ENCODE results near the gene ST8SIA5. TPM values are rescaled to one million over a fixed set of nuclear protein-coding genes. Genes with fewer than 3 reads are reported as not detected.

The ST8SIA5 gene
- total and polyA plus RNA-seq, 2 of the 13 experiments (the other 11 are each of a cell fraction or from before 2014, with no cell fraction given), result 0.07 to 0.20 TPM

DNA sequence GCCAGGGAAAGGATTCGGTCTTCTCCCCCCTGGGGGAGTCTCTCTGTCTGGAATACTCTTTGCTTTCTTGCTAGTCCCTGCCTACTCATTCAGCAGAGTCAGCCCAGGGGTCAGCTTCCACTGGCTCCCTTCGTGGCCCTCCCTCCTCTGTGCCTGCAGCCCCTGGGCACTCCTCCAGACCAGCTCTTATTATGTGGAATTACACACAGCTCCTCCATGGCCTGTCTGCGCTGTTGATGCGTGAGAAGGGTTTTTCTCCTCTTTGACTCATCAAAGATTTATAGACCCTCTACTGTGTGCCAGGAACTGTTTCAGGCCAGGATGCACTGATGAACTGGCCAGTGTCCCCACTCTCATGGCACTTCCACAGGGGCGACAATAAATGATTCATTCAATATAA, 44.4 kb downstream of the ST8SIA5 start (continued):
- no peak for TF ChIP-seq ZNF337 (CRISPR knock-in tag; IDR thresholded peaks at IDR 0.05; ENCODE audit: borderline replicate concordance, low read depth)
- no peak for TF ChIP-seq ZNF225 (CRISPR knock-in tag; IDR thresholded peaks at IDR 0.05)

DNA sequence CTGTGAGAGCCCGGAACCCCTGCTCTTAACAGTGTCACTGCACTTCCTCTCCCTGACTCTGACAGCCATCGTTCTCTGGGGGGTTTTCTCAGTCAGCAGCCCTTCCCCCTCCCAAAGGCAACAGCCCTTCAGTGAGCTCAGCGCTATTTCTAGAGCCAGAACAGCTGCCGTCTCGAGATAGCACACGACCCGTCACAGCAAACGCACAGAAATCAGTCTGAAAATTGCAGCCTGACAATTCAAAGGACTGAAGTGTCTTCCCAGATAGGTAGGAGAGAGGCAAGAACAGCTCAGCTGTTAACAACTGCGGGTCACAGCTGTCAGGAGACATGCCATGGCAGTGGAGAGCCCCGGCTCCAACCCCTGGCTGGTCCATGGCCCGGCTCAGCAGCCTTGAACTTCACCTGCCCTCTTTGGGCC, 45.4 kb downstream of the ST8SIA5 start:
- Histone ChIP-seq H3K27ac (ENCODE audit: extremely low read length, insufficient read depth, low read length) (no peak overlapping the region), H3K9ac (ENCODE audit: insufficient read depth, low read depth, low read length) (no peak overlapping the region), H3K4me1 (ENCODE audit: insufficient read depth, low read length) (peaks cover 8% of the 10 kb centered on the region; the same call in 1 of the 2 replicates), H3K27me3 (ENCODE audit: control insufficient read depth in 1 of 2, insufficient read depth in 2 of 2, low read length in 2 of 2) (peaks cover 0 to 20% of the 10 kb centered on the region in 2 experiments; a peak in 3 of 5 replicates), H3K4me3 (replicated peaks in 1 of 3; ENCODE audit: insufficient read depth in 1 of 3, low read depth in 2 of 3, low read length in 3 of 3) (no peak overlapping the region), H3K36me3 (replicated peaks in 1 of 2; ENCODE audit: control insufficient read depth in 1 of 2, insufficient read depth in 2 of 2, low read length in 2 of 2) (no peaks in the 10 kb centered on the region), H3K4me2 (ENCODE audit: low read depth, low read length) (no peak overlapping the region), H3K79me2 (ENCODE audit: insufficient read depth, low read length) (no peaks in the 10 kb centered on the region), H4K20me1 (ENCODE audit: insufficient read depth, low read length) (no peaks in the 10 kb centered on the region), H3K9me3 (ENCODE audit: low read length) (no peaks in the 10 kb centered on the region), H2AFZ (ENCODE audit: low read length) (no peak overlapping the region)
- DNase-seq (ENCODE audit: low spot score) (no peak), FAIRE-seq (no peak), ATAC-seq (peak; percentile 21; the same call in 1 of the 3 replicates)
- intact Hi-C loops (cut with micrococcal nuclease; ENCODE audit: unreplicated experiment), result no loop called here
- ChIA-PET CTCF (ENCODE audit: low intra/inter-chr PET ratio, low total read pairs) (no interaction called here), POLR2A (no interaction called here)
- WGBS (ENCODE audit: low lambda C conversion rate), result 29% methylated on average over 8 of the region's 11 CpGs
- BruUV-seq (replicated peaks), result no TSS peak
- no peak for TF ChIP-seq ZBTB3 (CRISPR knock-in tag; IDR thresholded peaks at IDR 0.05; ENCODE audit: borderline replicate concordance, low read depth)
- no peak for TF ChIP-seq ZNF746 (CRISPR knock-in tag; IDR thresholded peaks at IDR 0.05)
- in situ Hi-C loops (cut with HindIII; ENCODE audit: extremely low pct_ligation_motif_present, low pct_unique_long_range_greater_than_20kb), result no loop called here

DNA sequence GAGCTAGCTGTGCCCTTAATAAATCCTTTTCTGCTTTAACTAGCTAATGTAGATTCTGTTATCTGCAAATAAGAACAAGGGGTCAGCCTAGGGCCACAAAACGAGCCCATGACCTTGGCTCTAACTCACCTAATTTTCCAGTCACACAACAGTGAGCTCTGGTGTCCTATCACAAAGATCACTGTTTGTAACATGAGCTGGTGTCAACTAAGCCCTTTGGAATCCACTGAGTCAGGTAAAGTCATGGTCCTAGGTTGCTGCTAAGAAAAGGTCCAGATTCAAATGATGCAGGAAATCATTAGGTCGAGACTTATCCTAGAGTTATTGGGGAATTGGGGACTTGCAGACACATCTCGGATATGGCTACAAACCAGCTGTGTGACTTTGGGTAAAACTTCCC, 49.9 kb downstream of the ST8SIA5 start:
- no peaks in the 10 kb centered on the region for H3K79me2 ChIP-seq (ENCODE audit: insufficient read depth, low read length)
- no TSS peak for BruUV-seq (replicated peaks)
- H3K36me3 ChIP-seq (replicated peaks in 1 of 2; ENCODE audit: control insufficient read depth in 1 of 2, insufficient read depth in 2 of 2, low read length in 2 of 2), result no peaks in the 10 kb centered on the region
- DNase-seq (ENCODE audit: low spot score) (peak; percentile 3), FAIRE-seq (no peak), ATAC-seq (peak; percentile 44; the same call in 2 of the 3 replicates)
- POLR2A ChIA-PET, result no interaction called here
- no peak overlapping the region for H3K27ac ChIP-seq (ENCODE audit: extremely low read length, insufficient read depth, low read length)
- H3K4me3 ChIP-seq (replicated peaks in 1 of 3; ENCODE audit: insufficient read depth in 1 of 3, low read depth in 2 of 3, low read length in 3 of 3), result no peak overlapping the region
- H3K27me3 ChIP-seq (ENCODE audit: control insufficient read depth in 1 of 2, insufficient read depth in 2 of 2, low read length in 2 of 2), result peaks cover 0 to 3% of the 10 kb centered on the region in 2 experiments; a peak in 1 of 5 replicates
- 0% methylated on average over 3 of the region's 3 CpGs for WGBS (ENCODE audit: low lambda C conversion rate)
- H4K20me1 ChIP-seq (ENCODE audit: insufficient read depth, low read length), result no peaks in the 10 kb centered on the region
- in situ Hi-C loops (cut with HindIII; ENCODE audit: extremely low pct_ligation_motif_present, low pct_unique_long_range_greater_than_20kb) (no loop called here), intact Hi-C loops (cut with micrococcal nuclease; ENCODE audit: unreplicated experiment) (no loop called here)
- H2AFZ ChIP-seq (ENCODE audit: low read length), result no peak overlapping the region
- H3K4me1 ChIP-seq (ENCODE audit: insufficient read depth, low read length), result peaks cover 10% of the 10 kb centered on the region; the same call in 1 of the 2 replicates
- TF ChIP-seq, protein P1, sequence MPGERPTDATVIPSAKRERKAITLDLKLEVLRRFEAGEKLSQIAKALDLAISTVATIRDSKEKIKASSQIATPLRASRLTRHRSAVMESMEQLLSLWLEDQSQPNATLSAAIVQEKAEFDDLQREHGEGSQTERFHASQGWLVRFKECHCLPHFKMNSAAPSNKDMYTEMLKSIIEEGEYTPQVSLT (CRISPR knock-in tag; IDR thresholded peaks at IDR 0.05; ENCODE audit: borderline replicate concordance, low read depth), result no peak
- TF ChIP-seq RARA (CRISPR knock-in tag; IDR thresholded peaks at IDR 0.05) (peak; percentile 42; the same call in 1 of the 2 replicates), FOSL2 (CRISPR knock-in tag; IDR thresholded peaks at IDR 0.05) (0 out of 2 replicates have a peak, but pooled peaks have one; percentile 13), SIX4 (CRISPR knock-in tag; IDR thresholded peaks at IDR 0.05) (0 out of 2 replicates have a peak, but pooled peaks have one; percentile 27)
- no peaks in the 10 kb centered on the region for H3K9me3 ChIP-seq (ENCODE audit: low read length)
- H3K4me2 ChIP-seq (ENCODE audit: low read depth, low read length), result no peak overlapping the region
- CTCF ChIA-PET (ENCODE audit: low intra/inter-chr PET ratio, low total read pairs), result no interaction called here
- H3K9ac ChIP-seq (ENCODE audit: insufficient read depth, low read depth, low read length), result no peak overlapping the region
